ENCODE measurements around the gene SEMA4D.

GRCh38 chr9:89422151-89422975 lies 75.5 kb downstream of the SEMA4D start:
- TF ChIP-seq EZH2 (IDR thresholded peaks at IDR 0.05; ENCODE audit: borderline replicate concordance, low read depth, low read length, severe bottlenecking) (no peak), CTCF (IDR thresholded peaks at IDR 0.05; ENCODE audit: borderline replicate concordance, extremely low read depth, low read length, poor library complexity, severe bottlenecking) (no peak)
